HCT116 (cell line): Measurements from ENCODE around the gene DOP1A.

Experiments
- EZH2 ChIP-seq: fragments of 200-600 bp; sonication (generic); IDR thresholded peaks from 2 replicates; pipeline ENCODE4 v1.6.1; 2017; ENCODE audit warnings: antibody characterized with exemption, mixed run types
- EZH2phosphoT487 ChIP-seq: fragments of 200-600 bp; IDR thresholded peaks from 2 replicates; pipeline ENCODE4 v1.6.1; 2018; ENCODE audit warnings: antibody characterized with exemption, borderline replicate concordance

- TF ChIP-seq EZH2 (no peak), EZH2phosphoT487 (no peak)
These were observed 114.6 kb downstream of the DOP1A start for GRCh38 chr6:83182114-83182513.
